Breast epithelium (tissue), 4 donors: ENCODE data around the gene HTR4. TPM values are rescaled to one million over a fixed set of nuclear protein-coding genes. Genes with fewer than 3 reads are reported as not detected.
"Not testable (repeated sequence)": the region's sequence is repeated elsewhere in the genome, so short reads cannot be mapped to it uniquely, and the experiment has no call there.

Experiments
- DNase-seq, 2 donors: peaks; one replicate each; pipeline ENCODE4 v3.0.0-alpha.2; 2019; ENCODE audit warnings: low spot score in 2 of 2
- H3K27ac ChIP-seq, 2 donors: fragments of 200-600 bp; sonication (generic) in 1 of 2; one replicate each; pipeline ENCODE4 v1.5.1; 2016 to 2019; ENCODE audit warnings: mild to moderate bottlenecking in 1 of 2
- H3K27me3 ChIP-seq, 2 donors: fragments of 200-600 bp; sonication (generic) in 1 of 2; one replicate each; pipeline versions ENCODE4 v1.5.1 to v1.6.0; 2017 to 2019; ENCODE audit warnings: control low read depth in 1 of 2, mild to moderate bottlenecking in 1 of 2
- H3K36me3 ChIP-seq: fragments of 200-600 bp; one replicate; pipeline ENCODE4 v1.5.1; 2019
- H3K4me1 ChIP-seq, 2 donors: fragments of 200-600 bp; sonication (generic); one replicate each; pipeline ENCODE4 v1.5.1; 2016 to 2019; ENCODE audit warnings: control low read depth in 1 of 2
- H3K4me3 ChIP-seq, 3 donors: fragments of 200-600 bp; sonication (generic); 1 replicate in 2 of 3; 2 replicates in 1 of 3; pipeline ENCODE4 v1.5.1; 2016 to 2019; ENCODE audit warnings: mild to moderate bottlenecking in 3 of 3, moderate library complexity in 2 of 3
- H3K9me3 ChIP-seq, 2 donors: fragments of 200-600 bp; sonication (generic) in 1 of 2; one replicate each; pipeline ENCODE4 v1.5.1; 2016 to 2019; ENCODE audit warnings: control low read depth in 1 of 2
- CTCF ChIP-seq, 3 donors: fragments of 450-650 bp; IDR thresholded peaks; one replicate each; pipeline ENCODE4 v1.5.1; 2016 to 2017; ENCODE audit warnings: antibody characterized with exemption in 3 of 3, mild to moderate bottlenecking in 3 of 3, moderate library complexity in 3 of 3
- POLR2A ChIP-seq: fragments of 450-650 bp; IDR thresholded peaks from one replicate; pipeline ENCODE4 v1.6.1; 2016; ENCODE audit warnings: antibody characterized with exemption, mild to moderate bottlenecking, moderate library complexity
- POLR2AphosphoS5 ChIP-seq, 3 donors: sonication (generic); formaldehyde crosslinking; IDR thresholded peaks; one replicate each; pipeline ENCODE4 v1.6.1; 2017; ENCODE audit warnings: antibody characterized with exemption in 3 of 3
- intact Hi-C: fragments of 100-400 bp; cut with DNase I; formaldehyde crosslinking; loops from one replicate; pipeline ENCODE4 v1.15.1; 2023; ENCODE audit warnings: low total_unique reads
- total RNA-seq, 3 donors: library from RNA; depleted of rRNA; stranded (reverse); fragments of >200 nt; gene quantifications; one replicate each; pipeline ENCODE4 v1.1.0, GENCODE V29; 2016

Gene HTR4
- total RNA-seq, 3 donors from 2014 or later, result 0.15 to 0.66 TPM; not detected in 1

GRCh38 chr5:148682058-148683026, 28.0 kb upstream of the HTR4 start:
- intact Hi-C loops, result no loop called here
- Histone ChIP-seq H3K4me3 (no peak overlapping the region), H3K4me1 (no peaks in the 10 kb centered on the region), H3K36me3 (no peaks in the 10 kb centered on the region), H3K27me3 (no peaks in the 10 kb centered on the region), H3K9me3 (no peaks in the 10 kb centered on the region), H3K27ac (no peak overlapping the region)
- no peak for DNase-seq
- TF ChIP-seq POLR2A, result no peak
- no peak for TF ChIP-seq CTCF (IDR thresholded peaks at IDR 0.05)
- TF ChIP-seq POLR2AphosphoS5 (IDR thresholded peaks at IDR 0.05), result no peak

GRCh38 chr5:148681157-148682057, 27.1 kb upstream of the HTR4 start:
- Histone ChIP-seq H3K36me3 (no peaks in the 10 kb centered on the region), H3K4me3 (no peak overlapping the region), H3K9me3 (no peaks in the 10 kb centered on the region), H3K27me3 (no peaks in the 10 kb centered on the region), H3K27ac (no peak overlapping the region), H3K4me1 (no peaks in the 10 kb centered on the region)
- no peak for DNase-seq
- intact Hi-C loops, result no loop called here
- TF ChIP-seq POLR2AphosphoS5 (IDR thresholded peaks at IDR 0.05) (no peak), CTCF (IDR thresholded peaks at IDR 0.05) (no peak), POLR2A (no peak)

DNA sequence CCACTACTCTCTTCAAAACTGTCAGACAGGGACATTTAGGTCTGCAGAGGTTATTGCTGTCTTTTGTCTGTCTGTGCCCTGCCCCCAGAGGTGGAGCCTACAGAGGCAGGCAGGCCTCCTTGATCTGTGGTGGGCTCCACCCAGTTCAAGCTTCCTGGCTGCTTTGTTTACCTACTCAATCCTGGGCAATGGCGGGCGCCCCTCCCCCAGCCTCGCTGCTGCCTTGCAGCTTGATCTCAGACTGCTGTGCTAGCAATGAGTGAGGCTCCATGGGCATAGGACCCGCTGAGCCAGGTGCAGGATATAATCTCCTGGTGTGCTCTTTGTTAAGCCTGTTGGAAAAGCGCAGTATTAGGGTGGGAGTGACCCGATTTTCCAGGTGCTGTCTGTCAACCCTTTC, 19.4 kb upstream of the HTR4 start:
- intact Hi-C loops, DNase-seq, H3K27me3 ChIP-seq, H3K27ac ChIP-seq, H3K36me3 ChIP-seq, H3K4me1 ChIP-seq, H3K9me3 ChIP-seq, H3K4me3 ChIP-seq: not testable (repeated sequence)

- Histone ChIP-seq H3K36me3 (no peaks in the 10 kb centered on the region), H3K27me3 (no peaks in the 10 kb centered on the region), H3K9me3 (no peaks in the 10 kb centered on the region), H3K4me1 (no peaks in the 10 kb centered on the region), H3K4me3 (no peak overlapping the region), H3K27ac (no peak overlapping the region)
- TF ChIP-seq POLR2AphosphoS5 (IDR thresholded peaks at IDR 0.05), result no peak
- no peak for TF ChIP-seq POLR2A
- TF ChIP-seq CTCF (IDR thresholded peaks at IDR 0.05), result no peak
- intact Hi-C loops, result no loop called here
- no peak for DNase-seq
These were observed 12.0 kb upstream of the HTR4 start for GRCh38 chr5:148666353-148666752.

DNA sequence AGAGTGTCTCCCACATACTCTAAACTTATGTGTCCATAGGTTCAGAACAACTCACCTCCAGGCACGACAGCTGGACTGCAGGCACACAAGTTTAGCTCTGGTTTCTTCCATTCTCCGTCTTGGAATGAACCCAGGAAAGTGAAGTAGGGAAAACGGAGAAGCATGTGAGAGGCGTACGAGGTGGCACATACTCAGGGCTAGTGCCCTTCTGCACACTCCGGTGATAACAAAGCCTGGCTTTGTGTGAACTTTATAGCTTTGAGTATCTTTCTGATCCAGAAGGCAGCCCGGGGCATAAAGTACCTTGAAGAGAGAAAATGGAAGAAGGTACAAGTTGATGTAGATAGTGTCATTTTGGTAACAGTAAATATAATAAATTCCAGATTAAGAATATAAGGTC, 11.1 kb upstream of the HTR4 start:
- Histone ChIP-seq H3K4me3 (no peak overlapping the region), H3K4me1 (no peaks in the 10 kb centered on the region), H3K36me3 (no peaks in the 10 kb centered on the region), H3K9me3 (no peaks in the 10 kb centered on the region), H3K27ac (no peak overlapping the region), H3K27me3 (peaks cover 0 to 4% of the 10 kb centered on the region in 2 donors)
- intact Hi-C loops, result no loop called here
- DNase-seq, result no peak
- TF ChIP-seq CTCF (IDR thresholded peaks at IDR 0.05) (no peak), POLR2AphosphoS5 (IDR thresholded peaks at IDR 0.05) (no peak), POLR2A (no peak)
